DMS 273 (cell line): ENCODE data around the gene NTM.

Source experiments
- DNase-seq: peaks from one replicate; lab custom pipeline; 2025; ENCODE audit not compliant: unreplicated experiment; lab: John Stamatoyannopoulos, UW

NTM gene

GRCh38 chr11:131460931-131461330 is 90.5 kb downstream of the NTM start:
- DNase-seq = no peak

GRCh38 chr11:131462622-131463021 is 92.2 kb downstream of the NTM start:
- DNase-seq = no peak

- DNase-seq = no peak
Measured at GRCh38 chr11:131463162-131463561, 92.7 kb downstream of the NTM start.

GRCh38 chr11:131463649-131464425 is 93.4 kb downstream of the NTM start:
- DNase-seq = peak; percentile 7

GRCh38 chr11:131464461-131464860 is 94.0 kb downstream of the NTM start:
- no peak for DNase-seq

GRCh38 chr11:131465039-131465438 is 94.6 kb downstream of the NTM start:
- no peak for DNase-seq

- no peak for DNase-seq
Measured at GRCh38 chr11:131465746-131466145, 95.3 kb downstream of the NTM start.

- no peak for DNase-seq
Measured at GRCh38 chr11:131467645-131468394, 97.4 kb downstream of the NTM start.

- DNase-seq = no peak
Measured at GRCh38 chr11:131468565-131468964, 98.2 kb downstream of the NTM start.

- DNase-seq = no peak
Measured at GRCh38 chr11:131470216-131470925, 100.0 kb downstream of the NTM start.

- no peak for DNase-seq
Measured at GRCh38 chr11:131471976-131472375, 101.6 kb downstream of the NTM start.

GRCh38 chr11:131474947-131475346 is 104.5 kb downstream of the NTM start:
- no peak for DNase-seq

- DNase-seq = no peak
Measured at GRCh38 chr11:131476266-131476665, 105.9 kb downstream of the NTM start.

GRCh38 chr11:131478341-131478740 is 107.9 kb downstream of the NTM start:
- DNase-seq = no peak

GRCh38 chr11:131481303-131481702 is 110.9 kb downstream of the NTM start:
- no peak for DNase-seq

GRCh38 chr11:131481971-131482370 is 111.6 kb downstream of the NTM start:
- no peak for DNase-seq

GRCh38 chr11:131483453-131483852 is 113.0 kb downstream of the NTM start:
- DNase-seq = no peak

GRCh38 chr11:131483877-131484276 is 113.5 kb downstream of the NTM start:
- no peak for DNase-seq

GRCh38 chr11:131486100-131486499 is 115.7 kb downstream of the NTM start:
- no peak for DNase-seq

- DNase-seq = no peak
Measured at GRCh38 chr11:131486937-131487635, 116.7 kb downstream of the NTM start.

- DNase-seq = no peak
Measured at GRCh38 chr11:131488238-131488637, 117.8 kb downstream of the NTM start.
